HG02973 (cell line): ENCODE measurements around the gene NUP210.
"Not testable (repeated sequence)": the region's sequence is repeated elsewhere in the genome, so short reads cannot be mapped to it uniquely, and the experiment has no call there.

Experiments
- ATAC-seq: cut with Tn5 transposase; IDR thresholded peaks from one replicate; pipeline ENCODE4 v1.9.1; 2021; ENCODE audit warnings: moderate library complexity; ENCODE audit not compliant: unreplicated experiment

Gene NUP210

GRCh38 chr3:13377741-13378140 lies 42.4 kb downstream of the NUP210 start:
- not testable (repeated sequence) for ATAC-seq

- no peak for ATAC-seq
Observed at GRCh38 chr3:13377021-13377420, 43.1 kb downstream of the NUP210 start.

GRCh38 chr3:13376091-13376490 lies 44.0 kb downstream of the NUP210 start:
- no peak for ATAC-seq

GRCh38 chr3:13375464-13375863 lies 44.7 kb downstream of the NUP210 start:
- ATAC-seq, result no peak

GRCh38 chr3:13373975-13374586 lies 46.0 kb downstream of the NUP210 start:
- no peak for ATAC-seq

- ATAC-seq, result no peak
Observed at GRCh38 chr3:13372656-13373055, 47.5 kb downstream of the NUP210 start.

GRCh38 chr3:13372126-13372525 lies 48.0 kb downstream of the NUP210 start:
- ATAC-seq, result no peak

GRCh38 chr3:13371100-13372075 lies 48.7 kb downstream of the NUP210 start:
- ATAC-seq, result no peak

- ATAC-seq, result no peak
Observed at GRCh38 chr3:13370609-13371008, 49.5 kb downstream of the NUP210 start.

GRCh38 chr3:13370055-13370454 lies 50.1 kb downstream of the NUP210 start:
- ATAC-seq, result no peak

GRCh38 chr3:13368834-13369233 lies 51.3 kb downstream of the NUP210 start:
- ATAC-seq, result no peak

- no peak for ATAC-seq
Observed at GRCh38 chr3:13367728-13368127, 52.4 kb downstream of the NUP210 start.

- ATAC-seq, result no peak
Observed at GRCh38 chr3:13365390-13366379, 54.4 kb downstream of the NUP210 start.

- no peak for ATAC-seq
Observed at GRCh38 chr3:13364602-13365271, 55.4 kb downstream of the NUP210 start.

GRCh38 chr3:13362551-13362950 lies 57.6 kb downstream of the NUP210 start:
- ATAC-seq, result no peak

GRCh38 chr3:13359916-13360315 lies 60.2 kb downstream of the NUP210 start:
- no peak for ATAC-seq

- no peak for ATAC-seq
Observed at GRCh38 chr3:13358643-13359042, 61.5 kb downstream of the NUP210 start.

- ATAC-seq, result no peak
Observed at GRCh38 chr3:13358051-13358450, 62.1 kb downstream of the NUP210 start.

GRCh38 chr3:13357074-13357473 lies 63.0 kb downstream of the NUP210 start:
- no peak for ATAC-seq

- ATAC-seq, result no peak
Observed at GRCh38 chr3:13353936-13354542, 66.1 kb downstream of the NUP210 start.
